NCI-H1092 treated with DMSO at 0.1 percent for 48 hours (cell line): ENCODE results near the gene PCGF3.
"Not testable (repeated sequence)": the region's sequence is repeated elsewhere in the genome, so short reads cannot be mapped to it uniquely, and the experiment has no call there.

ENCODE experiments used
- DNase-seq: peaks from one replicate; lab custom pipeline; 2025; lab: John Stamatoyannopoulos, UW

PCGF3 gene

GRCh38 chr4:725391-726234 lies 20.0 kb downstream of the PCGF3 start:
- DNase-seq: no peak

DNA sequence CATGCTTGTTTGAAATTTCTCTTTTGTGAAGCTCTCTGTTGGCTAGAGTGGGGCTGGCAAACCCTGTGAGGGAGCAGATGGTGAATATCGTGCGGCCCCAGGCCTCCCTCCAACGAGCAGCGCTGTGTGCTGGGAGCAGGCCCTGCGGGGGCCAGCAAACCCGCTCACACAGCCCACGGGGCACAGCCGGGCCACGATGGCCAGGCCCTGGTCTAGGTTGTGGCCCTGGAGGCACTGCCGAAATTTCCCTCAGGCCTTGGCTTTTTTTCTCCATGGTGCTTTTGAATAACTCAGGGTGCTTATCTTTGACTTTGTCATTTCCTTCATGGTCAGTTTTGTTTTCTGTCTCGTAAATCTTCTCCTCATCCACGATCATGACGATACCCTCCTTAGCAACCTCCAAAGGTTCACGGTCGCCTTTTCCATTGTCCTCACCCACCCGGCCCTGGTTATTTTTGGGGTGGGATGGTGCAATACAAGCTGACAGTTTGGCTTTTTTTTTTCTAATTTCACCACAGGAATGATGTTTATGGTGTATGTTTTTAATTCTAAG lies 20.7 kb downstream of the PCGF3 start:
- DNase-seq: no peak

- no peak for DNase-seq
Observed at GRCh38 chr4:726838-727237, 21.2 kb downstream of the PCGF3 start.

DNA sequence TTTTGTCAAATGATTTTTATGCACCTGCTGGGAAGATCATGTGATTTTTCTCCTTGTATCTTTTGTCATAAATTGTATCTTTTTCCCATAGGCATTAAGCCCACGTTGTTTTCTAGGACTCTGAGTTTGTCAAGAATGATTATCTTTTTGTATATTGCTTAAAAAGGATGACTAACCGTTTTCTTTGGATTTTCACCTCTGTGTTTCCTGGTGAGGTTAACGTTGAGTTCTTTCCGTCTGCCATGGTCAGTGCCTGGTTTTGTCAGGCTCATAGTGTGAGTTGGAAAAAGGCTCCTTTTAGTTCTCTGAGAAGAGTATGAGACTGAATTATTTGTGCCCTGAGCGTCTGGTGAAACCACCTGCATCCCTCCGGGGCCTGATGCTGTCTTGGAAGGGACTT lies 21.9 kb downstream of the PCGF3 start:
- DNase-seq: no peak

DNA sequence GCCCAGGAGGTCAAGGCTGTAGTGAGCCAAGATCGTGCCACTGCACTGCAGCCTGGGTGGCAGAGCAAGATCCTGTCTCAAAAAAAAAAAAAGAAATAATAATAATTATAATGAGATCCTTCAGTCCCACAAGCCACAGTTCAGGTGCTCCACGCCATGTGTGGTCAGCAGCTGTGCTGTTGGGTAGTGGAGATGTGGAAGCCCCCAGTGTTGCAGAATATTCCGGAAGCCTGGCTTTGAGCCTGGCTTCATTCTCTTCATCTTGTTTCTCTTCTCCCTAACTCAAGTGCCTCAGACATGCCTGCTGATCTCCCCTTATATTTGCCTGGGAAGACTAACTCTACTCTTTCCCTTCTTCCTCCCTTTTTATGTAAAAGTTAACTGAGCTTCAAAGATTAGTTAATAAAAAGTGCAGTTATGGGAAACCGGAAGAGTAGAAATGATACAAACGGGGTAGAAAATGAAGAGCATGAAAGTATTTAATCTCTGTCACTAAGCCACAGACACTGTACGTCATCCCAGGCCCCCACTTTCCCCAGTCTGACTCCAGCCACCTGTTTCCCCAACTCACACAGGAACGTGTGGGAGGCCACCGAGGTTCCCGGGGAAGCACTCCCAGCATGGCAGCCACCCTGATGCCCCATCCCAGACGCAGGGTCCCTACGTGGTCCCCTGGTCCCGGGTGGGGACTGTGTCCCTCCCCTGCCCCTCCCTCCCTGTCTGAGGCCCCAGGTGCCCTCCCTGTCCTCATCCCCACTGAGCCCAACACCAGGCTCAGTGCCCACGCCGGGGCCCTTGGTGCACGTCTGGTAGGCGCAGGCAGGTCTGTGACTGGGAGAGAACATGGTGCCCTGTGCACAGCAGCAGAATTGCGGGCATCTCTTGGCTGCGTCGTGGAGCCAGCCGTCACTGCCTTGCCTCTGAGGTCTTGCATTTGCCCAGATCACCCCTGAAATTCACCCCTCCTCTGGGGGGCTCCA lies 24.0 kb downstream of the PCGF3 start:
- DNase-seq: no peak

DNA sequence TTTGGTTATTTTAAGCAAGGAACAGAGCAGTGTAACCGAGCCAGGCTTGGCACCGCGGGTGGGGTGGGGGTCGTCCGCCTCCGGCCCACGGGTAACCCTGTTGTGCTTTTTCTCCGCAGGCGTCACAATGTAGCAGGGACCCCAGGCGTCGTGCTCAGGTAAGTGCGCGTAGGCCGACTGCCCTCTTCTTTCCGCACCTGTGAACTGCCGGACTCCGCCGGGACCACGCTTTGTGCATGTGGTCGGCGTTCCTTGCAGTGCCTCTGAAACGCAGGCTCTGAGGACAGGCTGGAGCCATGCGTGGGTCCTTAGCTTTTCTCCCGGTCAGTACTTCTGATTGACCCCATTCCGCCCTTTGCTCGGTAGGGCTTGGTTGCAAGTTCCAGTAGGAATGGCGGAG lies 24.9 kb downstream of the PCGF3 start:
- no peak for DNase-seq

GRCh38 chr4:730946-731904 lies 25.6 kb downstream of the PCGF3 start:
- not testable (repeated sequence) for DNase-seq

- DNase-seq: not testable (repeated sequence)
Observed at GRCh38 chr4:731954-732353, 26.3 kb downstream of the PCGF3 start.

- no peak for DNase-seq
Observed at GRCh38 chr4:732486-732885, 26.9 kb downstream of the PCGF3 start.

DNA sequence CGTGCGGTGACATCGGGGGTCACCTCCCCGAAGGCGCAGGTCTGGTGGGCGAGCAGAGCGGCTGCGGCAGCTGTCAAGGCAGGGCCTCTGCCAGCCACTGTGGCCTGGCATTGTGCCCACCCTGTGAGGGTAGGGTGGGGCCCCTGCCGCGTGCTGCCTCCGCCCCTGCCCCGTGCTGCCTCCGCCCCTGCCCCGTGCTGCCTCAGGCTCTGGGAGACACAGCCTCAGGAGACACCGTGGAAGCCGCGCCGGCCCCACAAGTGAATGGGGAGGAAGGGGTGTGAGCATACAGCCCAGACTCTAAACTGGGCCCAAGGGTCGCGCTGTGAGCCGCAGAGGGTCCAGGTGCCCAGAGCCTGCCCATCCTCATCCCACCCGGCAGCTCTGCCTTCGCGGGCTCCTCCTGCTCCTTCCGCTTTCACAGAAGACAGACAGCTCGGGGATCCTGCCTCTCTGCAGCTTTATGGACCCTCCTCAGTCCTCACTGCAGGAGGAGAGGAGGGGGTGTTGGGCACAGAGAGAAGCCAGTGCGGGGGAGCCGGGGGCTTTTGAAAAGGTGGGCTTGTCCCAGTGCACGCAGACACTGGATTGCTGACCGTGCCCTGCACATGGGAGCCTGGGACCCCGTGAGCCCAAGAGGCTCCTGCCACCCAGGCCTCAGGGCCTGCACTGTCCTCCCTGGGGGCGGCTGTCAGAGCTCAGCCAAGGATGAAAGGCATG lies 27.4 kb downstream of the PCGF3 start:
- DNase-seq: no peak

DNA sequence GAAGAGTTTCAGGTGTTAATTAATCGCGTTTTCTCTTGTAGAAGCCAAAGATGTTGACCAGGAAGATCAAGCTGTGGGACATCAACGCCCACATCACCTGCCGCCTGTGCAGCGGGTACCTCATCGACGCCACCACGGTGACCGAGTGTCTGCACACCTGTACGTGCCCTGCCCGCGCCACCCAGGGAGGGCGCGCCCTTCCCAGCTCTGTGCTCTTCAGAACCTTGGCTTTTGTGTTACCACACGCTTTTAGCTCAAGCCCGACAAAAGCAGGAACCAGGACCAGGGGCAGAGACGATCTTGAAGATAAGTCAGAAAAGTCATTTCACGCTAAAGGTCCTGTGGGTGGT lies 28.0 kb downstream of the PCGF3 start:
- DNase-seq: no peak

GRCh38 chr4:734075-734474 lies 28.4 kb downstream of the PCGF3 start:
- DNase-seq: no peak

GRCh38 chr4:734951-735350 lies 29.3 kb downstream of the PCGF3 start:
- DNase-seq: no peak

GRCh38 chr4:735583-735982 lies 30.0 kb downstream of the PCGF3 start:
- no peak for DNase-seq

DNA sequence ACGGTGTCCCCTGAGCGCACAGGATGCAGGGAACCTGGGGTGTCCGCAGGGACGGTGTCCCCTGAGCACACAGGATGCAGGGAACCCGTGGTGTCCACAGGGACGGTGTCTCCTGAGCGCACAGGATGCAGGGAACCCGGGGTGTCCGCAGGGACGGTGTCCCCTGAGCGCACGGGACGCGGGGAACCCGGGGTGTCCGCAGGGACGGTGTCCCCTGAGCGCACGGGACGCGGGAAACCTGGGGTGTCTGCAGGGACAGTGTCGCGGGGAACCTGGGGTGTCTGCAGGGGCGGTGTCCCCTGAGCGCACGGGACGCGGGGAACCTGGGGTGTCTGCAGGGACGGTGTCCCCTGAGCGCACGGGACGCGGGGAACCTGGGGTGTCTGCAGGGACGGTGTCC lies 30.9 kb downstream of the PCGF3 start:
- DNase-seq: not testable (repeated sequence)

DNA sequence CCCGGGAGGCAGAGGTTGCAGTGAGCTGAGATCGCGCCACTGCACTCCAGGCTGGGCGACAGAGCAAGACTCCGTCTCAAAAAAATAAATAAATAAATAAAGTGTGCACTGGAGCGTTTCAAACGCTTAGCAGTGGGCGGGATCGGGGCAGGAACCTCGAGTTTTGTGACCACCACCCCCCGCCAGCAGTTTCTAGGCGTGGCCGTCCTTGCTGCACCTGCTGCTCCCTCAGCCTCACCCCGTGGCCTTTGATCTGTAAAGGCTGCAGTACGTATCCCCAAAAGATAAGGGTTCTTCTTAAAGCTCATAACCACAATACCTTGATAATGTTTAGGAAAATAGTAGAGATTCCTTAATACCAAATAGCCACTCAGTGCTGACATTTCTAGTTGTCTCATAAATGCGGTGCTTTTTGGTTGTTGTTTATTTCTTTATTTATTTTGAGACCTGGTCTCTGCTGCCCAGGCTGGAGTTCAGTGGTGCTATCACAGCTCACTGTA lies 33.2 kb downstream of the PCGF3 start:
- no peak for DNase-seq

DNA sequence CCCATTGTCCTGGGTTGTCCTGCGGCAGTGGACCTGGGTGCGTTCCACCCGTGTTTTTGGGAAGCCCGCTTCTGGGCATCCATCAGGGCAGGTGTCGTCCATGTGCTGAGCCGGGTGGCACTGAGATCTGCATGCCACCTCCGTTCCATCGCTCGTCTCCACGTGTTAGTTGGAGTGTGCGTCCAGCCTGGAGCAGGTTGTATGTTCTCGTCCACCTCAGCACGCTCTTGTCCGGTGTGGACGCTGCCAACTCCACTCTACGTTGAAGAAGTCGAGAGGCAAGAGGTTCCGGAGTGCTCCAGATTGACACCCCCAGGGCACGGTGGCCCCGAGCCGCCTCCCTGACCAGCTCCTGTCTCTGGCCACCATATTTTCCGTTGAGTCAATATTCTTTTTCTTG lies 33.9 kb downstream of the PCGF3 start:
- no peak for DNase-seq

DNA sequence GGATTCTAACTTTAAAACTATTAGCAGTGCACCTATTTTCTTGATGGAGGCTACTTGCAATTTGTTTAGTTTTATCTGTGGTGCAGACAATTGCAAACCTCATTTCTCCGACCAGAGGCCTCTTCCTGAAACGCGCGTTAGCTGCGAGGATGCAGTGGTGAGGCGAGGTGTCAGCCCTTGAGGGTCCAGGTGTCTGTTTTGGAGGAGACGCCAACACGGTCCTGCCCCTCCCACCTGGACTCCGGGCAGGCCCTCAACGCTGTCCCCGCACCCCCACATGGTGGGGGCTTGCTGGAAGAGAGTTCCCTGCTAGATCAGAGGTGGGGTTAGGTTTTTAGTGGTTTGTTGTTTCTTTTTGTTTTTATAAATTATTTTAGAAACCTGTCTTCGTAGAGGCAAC lies 34.4 kb downstream of the PCGF3 start:
- no peak for DNase-seq

- no peak for DNase-seq
Observed at GRCh38 chr4:740656-741282, 35.1 kb downstream of the PCGF3 start.

- no peak for DNase-seq
Observed at GRCh38 chr4:742096-742741, 36.6 kb downstream of the PCGF3 start.
